Ishikawa (cell line): ENCODE data around the gene KRTAP5-4.

Experiments used
- CEBPB ChIP-seq: IDR thresholded peaks from 2 replicates; pipeline ENCODE4 v1.6.1; 2012
- CREB1 ChIP-seq: IDR thresholded peaks from 2 replicates; pipeline ENCODE4 v1.6.1; 2012; ENCODE audit warnings: low read depth
- EGR1 ChIP-seq: IDR thresholded peaks from 2 replicates; pipeline ENCODE4 v1.6.1; 2012
- EP300 ChIP-seq: IDR thresholded peaks from 2 replicates; pipeline ENCODE4 v1.6.1; 2012; ENCODE audit warnings: borderline replicate concordance
- FOXM1 ChIP-seq: IDR thresholded peaks from 2 replicates; pipeline ENCODE4 v1.6.1; 2012; ENCODE audit warnings: low read depth, borderline replicate concordance
- MAX ChIP-seq: IDR thresholded peaks from 2 replicates; pipeline ENCODE4 v1.6.1; 2012
- NFIC ChIP-seq: IDR thresholded peaks from 2 replicates; pipeline ENCODE4 v1.6.1; 2012
- RAD21 ChIP-seq: IDR thresholded peaks from 2 replicates; pipeline ENCODE4 v1.6.1; 2012; ENCODE audit warnings: low read depth
- REST ChIP-seq: IDR thresholded peaks from 2 replicates; pipeline ENCODE4 v1.6.1; 2012; ENCODE audit warnings: low read depth, mild to moderate bottlenecking
- TAF1 ChIP-seq: IDR thresholded peaks from 2 replicates; pipeline ENCODE4 v1.6.1; 2012; ENCODE audit warnings: low read depth, mild to moderate bottlenecking
- TCF12 ChIP-seq: IDR thresholded peaks from 2 replicates; pipeline ENCODE4 v1.6.1; 2012; ENCODE audit warnings: low read depth
- TEAD4 ChIP-seq: IDR thresholded peaks from 2 replicates; pipeline ENCODE4 v1.6.1; 2012
- USF1 ChIP-seq: IDR thresholded peaks from 2 replicates; pipeline ENCODE4 v1.6.1; 2012
- YY1 ChIP-seq: IDR thresholded peaks from 2 replicates; pipeline ENCODE4 v1.6.1; 2012; ENCODE audit warnings: low read depth
- ZBTB7A ChIP-seq: IDR thresholded peaks from 2 replicates; pipeline ENCODE4 v1.6.1; 2012; ENCODE audit warnings: low read depth

The KRTAP5-4 gene

GRCh38 chr11:1651411-1651980 lies 29.6 kb upstream of the KRTAP5-4 start:
- TF ChIP-seq NFIC: no peak
- no peak for TF ChIP-seq EP300
- TF ChIP-seq EGR1: no peak
- no peak for TF ChIP-seq USF1
- TF ChIP-seq TAF1: no peak
- TF ChIP-seq TEAD4: no peak
- no peak for TF ChIP-seq REST
- no peak for TF ChIP-seq FOXM1
- no peak for TF ChIP-seq TCF12
- no peak for TF ChIP-seq RAD21
- TF ChIP-seq CREB1: no peak
- TF ChIP-seq MAX: no peak
- TF ChIP-seq ZBTB7A: no peak
- no peak for TF ChIP-seq YY1
- no peak for TF ChIP-seq CEBPB

- TF ChIP-seq MAX (no peak), RAD21 (no peak), EGR1 (no peak), TAF1 (no peak), NFIC (no peak), CEBPB (no peak), TCF12 (no peak), FOXM1 (no peak), ZBTB7A (no peak), EP300 (no peak), CREB1 (no peak), REST (no peak), USF1 (no peak)
Measured at GRCh38 chr11:1650918-1651262, 29.0 kb upstream of the KRTAP5-4 start.

- TF ChIP-seq CEBPB (no peak), FOXM1 (no peak), EGR1 (no peak), RAD21 (no peak), TCF12 (no peak), NFIC (no peak), MAX (no peak), ZBTB7A (no peak), YY1 (no peak), TEAD4 (no peak)
Measured at GRCh38 chr11:1650034-1650917, 28.3 kb upstream of the KRTAP5-4 start.

GRCh38 chr11:1648653-1649420 lies 26.9 kb upstream of the KRTAP5-4 start:
- TF ChIP-seq CREB1 (no peak), RAD21 (no peak), TEAD4 (no peak), REST (no peak), FOXM1 (no peak), CEBPB (no peak), TAF1 (no peak), USF1 (no peak), NFIC (no peak), MAX (no peak), TCF12 (no peak), ZBTB7A (no peak), EGR1 (no peak), YY1 (no peak), EP300 (no peak)
